ENCODE results near the gene PTPN7. TPM values are rescaled to one million over a fixed set of nuclear protein-coding genes. Genes with fewer than 3 reads are reported as not detected.

Gene PTPN7
- total and polyA plus RNA-seq, 2 donors (not counting 3 experiments of a cell fraction or from before 2014, with no cell fraction given), result 0.86 to 1.8 TPM

- H3K9ac ChIP-seq (replicated peaks; ENCODE audit: extremely low read depth, insufficient read depth, low read length), result no peak overlapping the region
- no peak overlapping the region for H3K27ac ChIP-seq (ENCODE audit: insufficient read depth, low read depth, low read length)
- DNase-seq (ENCODE audit: low read depth, low spot score) (no peak), FAIRE-seq (no peak)
- intact Hi-C loops (cut with micrococcal nuclease) (no loop called here), dilution Hi-C loops (cut with MboI; ENCODE audit: extremely low pct_ligation_motif_present, low sequenced_read_pairs) (no loop called here)
- H4K20me1 ChIP-seq (replicated peaks; ENCODE audit: control insufficient read depth, extremely low read depth, insufficient read depth, low read length), result no peaks in the 10 kb centered on the region
- no TSS peak for BruUV-seq (replicated peaks)
- H3K36me3 ChIP-seq (ENCODE audit: control insufficient read depth in 2 of 2, extremely low read depth in 1 of 2, insufficient read depth in 2 of 2, low read length in 2 of 2), result no peaks in the 10 kb centered on the region
- H3K4me2 ChIP-seq (ENCODE audit: insufficient read depth, low read length), result no peak overlapping the region
- TF ChIP-seq JUN (IDR thresholded peaks at IDR 0.05; ENCODE audit: borderline replicate concordance, insufficient read depth, insufficient read length, low read depth) (no peak), GATA2 (IDR thresholded peaks at IDR 0.05; ENCODE audit: insufficient read depth, insufficient read length, low read depth, low read length) (no peak), EZH2 (IDR thresholded peaks at IDR 0.05; ENCODE audit: borderline replicate concordance, low read depth, low read length, severe bottlenecking) (no peak), POLR2AphosphoS5 (IDR thresholded peaks at IDR 0.05; ENCODE audit: insufficient read depth, low read depth, low read length) (no peak), CTCF (IDR thresholded peaks at IDR 0.05; ENCODE audit: extremely low read depth in 1 of 2, insufficient read depth in 1 of 2, low read depth in 1 of 2, low read length in 2 of 2) (no peak), FOS (IDR thresholded peaks at IDR 0.05; ENCODE audit: borderline replicate concordance, insufficient read depth, low read length) (no peak), POLR2A (IDR thresholded peaks at IDR 0.05; ENCODE audit: low read depth, low read length) (no peak), MYC (IDR thresholded peaks at IDR 0.05; ENCODE audit: low read depth, low read length) (no peak), MAX (IDR thresholded peaks at IDR 0.05; ENCODE audit: insufficient read depth, insufficient read length) (no peak)
- no peaks in the 10 kb centered on the region for H3K27me3 ChIP-seq (ENCODE audit: control insufficient read depth in 2 of 2, insufficient read depth in 2 of 2, low read length in 2 of 2)
- H3K4me3 ChIP-seq (replicated peaks in 1 of 3; ENCODE audit: insufficient read depth in 1 of 3, low read depth in 1 of 3, low read length in 3 of 3), result no peak overlapping the region
- no peaks in the 10 kb centered on the region for H3K79me2 ChIP-seq (ENCODE audit: control insufficient read depth, insufficient read depth, low read length)
- POLR2A ChIA-PET, result interaction anchor here (0.8 kb wide), 1 partner anchor 10 kb away, joined by 3 read pairs; no protein-coding TSS in a partner anchor
- H3K9me1 ChIP-seq (replicated peaks; ENCODE audit: control insufficient read depth, extremely low read depth, insufficient read depth, low read length), result no peaks in the 10 kb centered on the region
- CTCF ChIA-PET, result interaction anchor here (2.5 kb wide), 1 partner anchor 33 kb away, joined by 24 read pairs; no protein-coding TSS in a partner anchor
- no peak overlapping the region for H2AFZ ChIP-seq (ENCODE audit: low read depth, low read length)
- H3K9me3 ChIP-seq (replicated peaks; ENCODE audit: control insufficient read depth, insufficient read depth, low read length), result no peaks in the 10 kb centered on the region
- peaks cover 18% of the 10 kb centered on the region for H3K4me1 ChIP-seq (ENCODE audit: control insufficient read depth, extremely low read depth, insufficient read depth, low read length)
Measured at GRCh38 chr1:202156590-202156989, 3.8 kb downstream of the PTPN7 start.

Data from endothelial cell of umbilical vein (primary cell).